Mucosa of stomach (tissue), 1 donor: Measurements from ENCODE around the gene HINT3.
"Not testable (repeated sequence)": the region's sequence is repeated elsewhere in the genome, so short reads cannot be mapped to it uniquely, and the experiment has no call there.

Experiments used
- H3K27me3 ChIP-seq: one replicate; pipeline ENCODE4 v1.7.0; 2013; ENCODE audit warnings: mild to moderate bottlenecking, low read length; ENCODE audit not compliant: control insufficient read depth, insufficient read depth
- H3K36me3 ChIP-seq: one replicate; pipeline ENCODE4 v1.7.0; 2013; ENCODE audit warnings: low read length; ENCODE audit not compliant: control insufficient read depth, insufficient read depth
- H3K4me1 ChIP-seq: one replicate; pipeline ENCODE4 v1.7.0; 2013; ENCODE audit warnings: mild to moderate bottlenecking, low read length; ENCODE audit not compliant: control insufficient read depth, insufficient read depth
- H3K4me3 ChIP-seq: one replicate; pipeline ENCODE4 v1.7.0; 2013; ENCODE audit warnings: low read length
- H3K9ac ChIP-seq: one replicate; pipeline ENCODE4 v1.7.0; 2013; ENCODE audit warnings: mild to moderate bottlenecking, low read length, moderate library complexity
- H3K9me3 ChIP-seq: one replicate; pipeline ENCODE4 v1.7.0; 2013; ENCODE audit warnings: mild to moderate bottlenecking, low read length, moderate library complexity; ENCODE audit not compliant: control insufficient read depth
- donor health status: Pancreatic carcinoma.

Gene HINT3

GRCh38 chr6:125970760-125971159 is 14.2 kb downstream of the HINT3 start:
- H3K4me3 ChIP-seq: no peak overlapping the region
- no peaks in the 10 kb centered on the region for H3K4me1 ChIP-seq
- H3K9me3 ChIP-seq: no peaks in the 10 kb centered on the region
- H3K27me3 ChIP-seq: no peaks in the 10 kb centered on the region
- no peak overlapping the region for H3K9ac ChIP-seq
- no peaks in the 10 kb centered on the region for H3K36me3 ChIP-seq

GRCh38 chr6:125972478-125972877 is 15.9 kb downstream of the HINT3 start:
- not testable (repeated sequence) for H3K9me3 ChIP-seq, H3K4me3 ChIP-seq, H3K9ac ChIP-seq, H3K4me1 ChIP-seq, H3K27me3 ChIP-seq, H3K36me3 ChIP-seq

- Histone ChIP-seq H3K9me3 (no peaks in the 10 kb centered on the region), H3K4me3 (no peak overlapping the region), H3K27me3 (no peaks in the 10 kb centered on the region), H3K9ac (no peak overlapping the region), H3K4me1 (no peaks in the 10 kb centered on the region), H3K36me3 (no peaks in the 10 kb centered on the region)
These were observed 17.8 kb downstream of the HINT3 start for GRCh38 chr6:125974214-125974866.

- no peaks in the 10 kb centered on the region for H3K27me3 ChIP-seq
- no peaks in the 10 kb centered on the region for H3K36me3 ChIP-seq
- H3K4me3 ChIP-seq: no peak overlapping the region
- no peaks in the 10 kb centered on the region for H3K9me3 ChIP-seq
- H3K4me1 ChIP-seq: no peaks in the 10 kb centered on the region
- no peak overlapping the region for H3K9ac ChIP-seq
These were observed 22.5 kb downstream of the HINT3 start for GRCh38 chr6:125979101-125979500.

- H3K36me3 ChIP-seq: no peaks in the 10 kb centered on the region
- no peaks in the 10 kb centered on the region for H3K4me1 ChIP-seq
- H3K9ac ChIP-seq: no peak overlapping the region
- no peaks in the 10 kb centered on the region for H3K27me3 ChIP-seq
- H3K9me3 ChIP-seq: no peaks in the 10 kb centered on the region
- H3K4me3 ChIP-seq: no peak overlapping the region
These were observed 25.1 kb downstream of the HINT3 start for GRCh38 chr6:125981571-125982185.

GRCh38 chr6:125983246-125983945 is 26.8 kb downstream of the HINT3 start:
- Histone ChIP-seq H3K27me3 (no peaks in the 10 kb centered on the region), H3K9ac (no peak overlapping the region), H3K4me3 (no peak overlapping the region), H3K4me1 (peaks cover 5% of the 10 kb centered on the region), H3K9me3 (no peaks in the 10 kb centered on the region), H3K36me3 (no peaks in the 10 kb centered on the region)

- no peak overlapping the region for H3K9ac ChIP-seq
- H3K27me3 ChIP-seq: no peaks in the 10 kb centered on the region
- H3K36me3 ChIP-seq: no peaks in the 10 kb centered on the region
- no peak overlapping the region for H3K4me3 ChIP-seq
- no peaks in the 10 kb centered on the region for H3K9me3 ChIP-seq
- H3K4me1 ChIP-seq: peaks cover 5% of the 10 kb centered on the region
These were observed 27.7 kb downstream of the HINT3 start for GRCh38 chr6:125984311-125984710.

GRCh38 chr6:125985522-125985921 is 29.0 kb downstream of the HINT3 start:
- Histone ChIP-seq H3K4me1 (peaks cover 5% of the 10 kb centered on the region), H3K4me3 (peak overlapping the region; percentile 90), H3K36me3 (no peaks in the 10 kb centered on the region), H3K27me3 (no peaks in the 10 kb centered on the region), H3K9me3 (no peaks in the 10 kb centered on the region), H3K9ac (peak overlapping the region; percentile 95)

GRCh38 chr6:125985979-125986300 is 29.4 kb downstream of the HINT3 start:
- H3K4me1 ChIP-seq: peaks cover 5% of the 10 kb centered on the region
- H3K36me3 ChIP-seq: no peaks in the 10 kb centered on the region
- peak overlapping the region; percentile 90 for H3K4me3 ChIP-seq
- H3K9me3 ChIP-seq: no peaks in the 10 kb centered on the region
- H3K27me3 ChIP-seq: no peaks in the 10 kb centered on the region
- H3K9ac ChIP-seq: peak overlapping the region; percentile 95

- peak within 1 kb of the TSS; percentile 95 for H3K9ac ChIP-seq
- H3K4me1 ChIP-seq: peaks cover 5% of the 10 kb centered on the region
- H3K36me3 ChIP-seq: no peaks in the 10 kb centered on the region
- H3K4me3 ChIP-seq: peak within 1 kb of the TSS; percentile 90
- H3K9me3 ChIP-seq: no peaks in the 10 kb centered on the region
- no peaks in the 10 kb centered on the region for H3K27me3 ChIP-seq
These were observed 29.9 kb downstream of the HINT3 start, which contains the start of gene TRMT11 for GRCh38 chr6:125986301-125987025. TSS of gene TRMT11 (plus strand) at chr6:125986540. CDS start at chr6:125986551, 11 bp downstream.

GRCh38 chr6:125987026-125987617 is 30.6 kb downstream of the HINT3 start:
- peak overlapping the region; percentile 90 for H3K4me3 ChIP-seq
- no peaks in the 10 kb centered on the region for H3K27me3 ChIP-seq
- H3K9me3 ChIP-seq: no peaks in the 10 kb centered on the region
- no peaks in the 10 kb centered on the region for H3K36me3 ChIP-seq
- H3K9ac ChIP-seq: peak overlapping the region; percentile 95
- peaks cover 5% of the 10 kb centered on the region for H3K4me1 ChIP-seq
